ENCODE data around the gene DHRSX. TPM values are rescaled to one million over a fixed set of nuclear protein-coding genes. Genes with fewer than 3 reads are reported as not detected.
"Not testable (repeated sequence)": the region's sequence is repeated elsewhere in the genome, so short reads cannot be mapped to it uniquely, and the experiment has no call there.

Gene DHRSX
- polyA plus RNA-seq, 3 donors, result 27.2 to 34.9 (median 34.5) TPM

- DNase-seq (ENCODE audit: low read depth in 3 of 3, low spot score in 2 of 3), result no peak
These were observed 1.3 kb downstream of the DHRSX start for GRCh38 chrX:2499507-2499906.

DNA sequence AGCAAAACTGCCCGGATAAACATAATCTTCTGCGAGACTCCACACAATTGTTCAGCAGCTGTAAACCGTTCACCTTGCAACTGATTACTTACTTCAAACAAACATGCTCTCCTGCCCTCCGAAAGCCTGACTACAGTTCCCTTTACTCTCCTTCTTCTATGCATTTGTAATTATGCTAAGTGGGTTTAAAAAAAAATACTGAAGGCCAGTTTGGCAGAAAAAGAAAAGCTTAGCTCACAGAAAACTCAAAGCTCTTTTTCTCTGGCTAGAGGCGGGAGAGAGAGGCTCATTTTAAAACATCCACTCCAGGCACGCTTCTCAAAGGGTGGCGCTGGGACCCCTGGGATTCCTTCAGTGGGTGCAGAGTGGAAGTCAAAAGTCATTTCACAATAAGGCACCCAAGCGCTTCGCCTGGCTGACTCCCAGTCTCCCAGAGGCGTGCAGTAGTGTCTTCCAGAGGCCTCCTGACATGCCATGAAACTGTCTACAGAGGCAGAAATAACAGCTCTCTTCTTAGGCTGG, 1.9 kb downstream of the DHRSX start:
- DNase-seq (ENCODE audit: low read depth in 3 of 3, low spot score in 2 of 3), result peak in 1 of 3 donors; percentile 32

- DNase-seq (ENCODE audit: low read depth in 3 of 3, low spot score in 2 of 3), result peak in 1 of 3 donors; percentile 30
These were observed 2.6 kb downstream of the DHRSX start for GRCh38 chrX:2497961-2498780.

DNA sequence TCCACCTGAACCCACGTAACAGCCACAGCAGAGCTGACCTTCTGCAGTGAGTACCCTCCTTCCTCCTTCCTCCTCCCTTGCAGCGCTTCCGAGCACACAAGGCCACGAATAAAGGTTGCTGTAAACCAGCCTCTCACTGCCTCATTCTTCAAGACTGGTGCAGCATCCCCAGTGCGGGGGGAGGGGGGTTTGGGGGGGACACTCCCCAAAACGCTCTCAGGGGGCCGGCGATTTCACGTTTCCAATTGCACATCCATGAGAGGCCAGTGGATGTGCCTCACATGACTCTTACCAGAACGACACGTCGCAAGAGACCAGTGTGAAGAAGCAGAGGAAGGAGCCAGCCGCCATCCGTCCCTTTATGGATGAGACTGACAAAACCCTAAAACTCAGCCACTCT, 5.2 kb downstream of the DHRSX start:
- DNase-seq (ENCODE audit: low read depth in 3 of 3, low spot score in 2 of 3), result no peak

GRCh38 chrX:2492531-2493218, 8.1 kb downstream of the DHRSX start:
- no peak for DNase-seq (ENCODE audit: low read depth in 3 of 3, low spot score in 2 of 3)

- DNase-seq (ENCODE audit: low read depth in 3 of 3, low spot score in 2 of 3), result no peak
These were observed 10.1 kb downstream of the DHRSX start for GRCh38 chrX:2490634-2491033.

GRCh38 chrX:2489446-2490445, 11.0 kb downstream of the DHRSX start:
- DNase-seq (ENCODE audit: low read depth in 3 of 3, low spot score in 2 of 3), result no peak

DNA sequence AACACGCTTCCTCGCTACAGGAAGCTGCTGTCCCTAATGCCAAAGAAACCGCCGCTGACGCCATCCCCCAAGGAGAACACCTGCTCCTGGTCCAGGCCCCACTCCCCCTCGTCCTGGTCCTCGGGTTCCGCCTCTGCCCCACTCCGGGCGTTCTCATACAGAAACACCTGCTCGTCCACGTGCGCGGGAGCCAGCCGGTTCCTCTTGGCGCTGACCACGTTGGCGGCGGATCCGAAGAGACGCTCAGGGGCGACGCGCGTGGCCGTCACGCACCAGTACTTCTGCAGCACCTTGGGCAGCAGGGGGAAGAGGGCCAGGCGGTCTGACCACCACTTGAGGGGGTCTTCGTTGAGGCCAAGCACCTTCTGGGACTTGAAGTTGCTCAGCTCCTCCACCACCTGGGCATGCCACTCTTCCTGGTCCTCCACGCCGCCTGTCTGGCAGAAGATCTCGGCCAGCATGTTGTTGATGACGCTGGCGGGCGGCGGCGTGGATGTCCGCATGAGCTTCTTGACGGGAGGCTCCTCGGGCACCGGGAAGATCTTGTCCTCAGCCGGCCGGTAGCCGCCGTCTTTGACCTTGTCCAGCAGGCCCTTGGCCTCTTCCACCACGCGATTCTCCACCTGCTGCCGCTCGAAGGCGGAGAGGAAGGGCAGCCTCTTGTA, 12.0 kb downstream of the DHRSX start:
- no peak for DNase-seq (ENCODE audit: low read depth in 3 of 3, low spot score in 2 of 3)

- no peak for DNase-seq (ENCODE audit: low read depth in 3 of 3, low spot score in 2 of 3)
These were observed 13.4 kb downstream of the DHRSX start for GRCh38 chrX:2487366-2487765.

DNA sequence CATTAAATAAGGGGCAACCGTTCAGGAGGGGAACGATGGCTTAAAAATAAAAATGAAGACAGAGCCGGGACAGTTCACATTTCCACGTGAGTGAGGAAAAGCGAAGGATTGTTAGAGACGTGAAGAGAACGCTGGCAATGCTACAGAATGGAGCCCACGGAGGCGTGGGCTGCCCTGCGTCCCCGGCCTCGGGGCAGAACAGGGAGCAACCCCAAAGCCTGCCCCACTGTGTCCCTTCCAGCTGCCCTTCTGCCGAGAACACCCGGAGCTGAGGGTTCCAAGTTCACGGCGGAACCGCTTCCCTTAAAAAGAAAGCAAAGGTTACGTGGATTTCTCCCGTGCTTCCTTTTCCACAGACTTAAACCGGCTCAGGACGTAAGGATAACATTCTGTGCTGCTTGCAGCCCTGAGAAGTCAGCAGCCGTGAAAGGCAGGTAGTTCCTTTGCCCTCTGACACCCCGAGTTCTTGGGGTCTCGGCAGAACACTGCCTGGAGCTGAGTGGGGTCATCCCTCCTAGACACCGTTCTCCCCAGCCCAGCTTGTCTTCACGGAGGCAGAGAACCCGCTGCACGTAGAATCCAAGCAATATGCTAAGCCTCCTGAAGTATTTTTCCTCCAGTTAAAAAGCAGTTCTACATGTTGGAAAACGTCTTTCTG, 14.2 kb downstream of the DHRSX start:
- no peak for DNase-seq (ENCODE audit: low read depth in 3 of 3, low spot score in 2 of 3)

DNA sequence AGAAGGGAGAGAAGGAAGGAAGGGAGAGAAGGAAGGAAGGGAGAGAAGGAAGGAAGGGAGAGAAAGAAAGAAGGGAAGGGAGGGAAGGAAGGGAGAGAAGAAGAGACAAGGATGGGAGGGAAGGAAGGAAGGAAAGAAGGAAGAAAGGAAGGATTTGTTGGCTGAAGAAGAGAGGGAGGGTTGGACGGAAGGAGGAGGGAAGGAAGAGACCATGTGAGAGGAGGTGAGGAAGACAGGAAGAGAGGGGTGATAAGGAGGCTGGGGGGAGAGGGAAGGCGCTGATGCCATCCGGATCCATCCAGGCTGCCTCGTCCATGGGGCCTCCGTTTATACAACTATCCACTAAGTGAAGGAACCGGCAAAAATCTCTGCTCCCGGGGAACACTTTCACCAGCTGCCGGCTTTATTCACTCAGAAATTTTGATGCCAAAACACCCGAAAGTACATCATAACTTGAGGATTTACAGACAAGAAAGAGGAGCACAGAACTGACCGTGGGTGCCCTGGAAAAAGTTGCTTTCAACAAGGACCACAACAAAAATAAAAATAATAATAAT, 14.9 kb downstream of the DHRSX start:
- DNase-seq (ENCODE audit: low read depth in 3 of 3, low spot score in 2 of 3), result no peak

- no peak for DNase-seq (ENCODE audit: low read depth in 3 of 3, low spot score in 2 of 3)
These were observed 15.8 kb downstream of the DHRSX start for GRCh38 chrX:2484721-2485648.

GRCh38 chrX:2484256-2484655, 16.5 kb downstream of the DHRSX start:
- no peak for DNase-seq (ENCODE audit: low read depth in 3 of 3, low spot score in 2 of 3)

DNA sequence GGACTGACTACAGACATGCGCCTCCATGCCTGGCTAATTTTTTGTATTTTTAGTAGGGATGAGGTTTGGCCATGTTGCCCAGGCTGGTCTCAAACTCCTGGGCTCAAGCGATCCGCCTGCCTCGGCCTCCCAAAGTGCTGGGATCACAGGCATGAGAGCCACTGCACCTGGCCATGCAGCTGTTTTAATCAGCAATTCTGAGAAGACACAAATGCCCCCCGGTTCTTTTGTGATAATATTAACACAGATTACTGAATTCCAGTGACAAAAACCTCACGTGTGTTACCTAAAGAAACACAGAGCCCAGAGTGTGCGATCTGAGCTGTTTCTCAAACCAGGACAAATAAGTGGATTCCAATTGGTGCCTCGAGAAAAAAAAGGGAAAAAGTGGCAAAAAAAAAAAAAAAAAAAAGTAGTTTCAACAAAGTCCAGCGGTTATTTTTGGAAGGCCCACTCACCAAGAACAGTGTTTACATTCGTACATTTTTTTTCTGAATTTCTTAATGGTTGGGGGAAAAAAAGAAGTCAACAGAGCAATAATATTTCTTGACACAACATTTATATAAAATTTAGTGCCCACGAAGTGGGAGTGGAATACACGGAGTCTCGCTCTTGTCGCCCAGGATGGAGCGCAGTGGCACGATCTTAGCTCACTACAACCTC, 17.2 kb downstream of the DHRSX start:
- DNase-seq (ENCODE audit: low read depth in 3 of 3, low spot score in 2 of 3), result no peak

DNA sequence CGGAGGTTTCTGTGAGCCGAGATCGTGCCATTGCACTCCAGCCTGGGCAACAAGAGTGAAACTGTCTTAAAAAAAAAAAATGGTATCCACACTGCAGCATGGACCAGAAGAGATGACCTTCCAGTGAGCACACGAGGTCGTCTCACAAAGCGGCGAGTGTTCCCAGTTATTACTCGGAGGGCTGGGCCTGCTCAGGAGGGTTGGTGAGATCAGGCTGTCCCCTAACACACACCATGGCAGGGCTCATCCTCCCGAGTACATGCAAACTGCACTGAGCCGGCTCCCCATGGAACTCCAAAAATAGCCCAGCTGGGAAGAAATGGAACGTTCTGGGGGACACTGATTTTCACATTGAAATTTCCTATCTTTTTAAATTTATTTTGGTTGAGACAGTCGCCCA, 19.2 kb downstream of the DHRSX start:
- not testable (repeated sequence) for DNase-seq (ENCODE audit: low read depth in 3 of 3, low spot score in 2 of 3)

DNA sequence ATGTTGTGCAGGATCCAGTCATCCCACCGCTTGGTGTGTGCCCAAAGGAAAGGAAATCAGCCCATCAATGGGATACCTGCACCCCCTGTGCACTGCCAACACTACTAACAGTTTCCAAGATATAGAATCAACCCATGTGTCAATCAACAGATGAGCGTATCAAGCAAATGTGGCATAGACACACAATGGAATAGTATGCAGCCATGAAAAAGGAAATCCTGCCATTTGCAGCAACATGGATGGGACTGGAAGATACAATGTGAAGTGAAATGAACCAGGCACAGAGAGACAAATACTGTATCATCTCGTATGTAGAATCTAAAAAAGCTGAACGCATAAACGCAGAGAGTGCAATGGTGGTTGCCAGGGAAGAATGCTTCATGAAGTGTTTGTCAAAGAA, 20.8 kb downstream of the DHRSX start:
- not testable (repeated sequence) for DNase-seq (ENCODE audit: low read depth in 3 of 3, low spot score in 2 of 3)

GRCh38 chrX:2479420-2479780, 21.4 kb downstream of the DHRSX start:
- no peak for DNase-seq (ENCODE audit: low read depth in 3 of 3, low spot score in 2 of 3)

Measured in right renal cortex interstitium (tissue), 3 donors.